HTERT RPE-1 (cell line): ENCODE measurements around the gene CSN3.
"Not testable (repeated sequence)": the region's sequence is repeated elsewhere in the genome, so short reads cannot be mapped to it uniquely, and the experiment has no call there.

Experiments
- in situ Hi-C: fragments of 300-500 bp; cut with MboI; formaldehyde crosslinking; loops from 4 replicates; pipeline ENCODE4 v1.14.3; 2020; ENCODE audit warnings: low sequenced_read_pairs

Gene CSN3

GRCh38 chr4:70242297-70242696, at the start of gene CSN3:
TSS of gene CSN3 (plus strand) at chr4:70242597. CDS start at chr4:70244820, 2,223 bp downstream.
- in situ Hi-C loops: not testable (repeated sequence)

- in situ Hi-C loops: no loop called here
Measured at GRCh38 chr4:70192895-70193294, 49.5 kb upstream of the CSN3 start.

- in situ Hi-C loops: no loop called here
Measured at GRCh38 chr4:70195425-70195824, 47.0 kb upstream of the CSN3 start, which contains the start of gene ODAM. TSS of gene ODAM (plus strand) at chr4:70195725. CDS start at chr4:70196544, 819 bp downstream.

GRCh38 chr4:70196857-70197256, 45.5 kb upstream of the CSN3 start:
- in situ Hi-C loops: no loop called here

GRCh38 chr4:70197842-70198241, 44.6 kb upstream of the CSN3 start:
- in situ Hi-C loops: no loop called here

- in situ Hi-C loops: no loop called here
Measured at GRCh38 chr4:70203601-70204000, 38.8 kb upstream of the CSN3 start.

GRCh38 chr4:70212752-70213151, 29.6 kb upstream of the CSN3 start:
- in situ Hi-C loops: not testable (repeated sequence)

GRCh38 chr4:70216109-70216508, 26.3 kb upstream of the CSN3 start:
- in situ Hi-C loops: not testable (repeated sequence)

GRCh38 chr4:70216550-70216949, 25.8 kb upstream of the CSN3 start:
- in situ Hi-C loops: not testable (repeated sequence)

- in situ Hi-C loops: not testable (repeated sequence)
Measured at GRCh38 chr4:70221389-70221788, 21.0 kb upstream of the CSN3 start.

- in situ Hi-C loops: not testable (repeated sequence)
Measured at GRCh38 chr4:70221818-70222217, 20.6 kb upstream of the CSN3 start.

GRCh38 chr4:70225824-70226223, 16.6 kb upstream of the CSN3 start, which contains the start of gene FDCSP:
TSS of gene FDCSP (plus strand) at chr4:70226124. CDS start at chr4:70231195, 5,071 bp downstream.
- in situ Hi-C loops: no loop called here

GRCh38 chr4:70236125-70236524, 6.3 kb upstream of the CSN3 start:
- in situ Hi-C loops: no loop called here

- in situ Hi-C loops: no loop called here
Measured at GRCh38 chr4:70239131-70239883, 3.1 kb upstream of the CSN3 start.

GRCh38 chr4:70239884-70240591, 2.4 kb upstream of the CSN3 start:
- in situ Hi-C loops: no loop called here

- in situ Hi-C loops: no loop called here
Measured at GRCh38 chr4:70243091-70243490, 694 bp downstream of the CSN3 start.

GRCh38 chr4:70251250-70251944, 9.0 kb downstream of the CSN3 start:
- in situ Hi-C loops: no loop called here

- in situ Hi-C loops: no loop called here
Measured at GRCh38 chr4:70251945-70252277, 9.5 kb downstream of the CSN3 start.

GRCh38 chr4:70269674-70270073, 27.3 kb downstream of the CSN3 start:
- in situ Hi-C loops: no loop called here

- in situ Hi-C loops: no loop called here
Measured at GRCh38 chr4:70277121-70277520, 34.7 kb downstream of the CSN3 start.

GRCh38 chr4:70280567-70280966, 38.2 kb downstream of the CSN3 start:
- in situ Hi-C loops: no loop called here

- in situ Hi-C loops: no loop called here
Measured at GRCh38 chr4:70288651-70289050, 46.3 kb downstream of the CSN3 start.
